GOT3 (cell line): ENCODE data around the gene ARL8A.
"Not testable (repeated sequence)": the region's sequence is repeated elsewhere in the genome, so short reads cannot be mapped to it uniquely, and the experiment has no call there.

ENCODE experiments used
- DNase-seq: peaks from one replicate; lab custom pipeline; 2025; ENCODE audit warnings: mixed read lengths; lab: John Stamatoyannopoulos, UW

Gene ARL8A

GRCh38 chr1:202173993-202174392 is 29.5 kb upstream of the ARL8A start:
- no peak for DNase-seq

DNA sequence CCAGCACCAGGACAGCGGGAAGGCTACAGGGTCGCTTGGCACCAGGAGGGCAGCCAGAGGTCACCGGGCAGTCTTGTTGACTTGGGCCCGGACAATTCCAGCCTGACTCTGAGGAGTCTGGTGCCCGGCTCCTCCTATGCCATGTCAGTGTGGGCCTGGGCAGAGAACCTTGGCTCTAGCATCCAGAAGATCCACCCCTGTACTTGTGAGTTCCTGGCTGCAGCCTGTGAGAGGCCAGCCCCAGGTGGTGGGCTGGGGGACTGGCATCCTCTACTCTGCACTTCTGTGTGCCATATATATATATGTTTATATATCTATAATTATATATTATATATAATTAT is 27.4 kb upstream of the ARL8A start:
- no peak for DNase-seq

DNA sequence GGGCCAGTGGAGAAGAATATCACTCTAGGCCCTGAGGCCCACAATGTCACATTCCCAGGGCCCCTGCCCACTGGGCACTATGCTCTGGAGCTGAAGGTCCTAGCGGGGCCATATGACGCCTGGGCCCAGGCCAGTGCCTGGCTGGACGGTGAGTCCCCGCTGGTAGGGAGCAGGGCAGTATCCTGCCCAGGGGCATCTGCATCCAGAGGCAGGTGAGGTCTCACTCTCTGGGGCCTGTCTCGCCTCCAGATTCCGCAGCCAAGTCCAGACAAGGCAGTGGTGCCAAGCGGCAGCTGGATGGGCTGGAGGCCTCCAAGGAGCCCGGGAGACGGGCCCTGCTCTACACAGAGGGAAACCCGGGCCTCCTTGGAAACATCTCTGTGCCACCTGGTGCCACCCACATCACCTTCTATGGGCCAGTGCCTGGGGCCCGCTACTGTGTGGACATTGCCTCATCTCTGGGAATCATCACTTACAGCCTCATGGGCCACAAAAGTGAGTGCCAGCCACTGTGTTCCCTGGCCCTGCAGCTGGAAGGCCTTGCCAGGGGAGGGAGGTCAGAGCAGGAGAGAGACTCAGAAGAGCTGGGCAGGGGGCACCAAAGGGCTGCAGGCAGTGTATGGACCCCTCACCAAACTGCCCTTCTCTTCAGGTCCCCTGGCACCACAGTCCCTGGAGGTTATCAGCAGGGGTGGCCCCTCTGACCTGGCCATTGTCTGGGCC is 26.9 kb upstream of the ARL8A start:
- DNase-seq: no peak

DNA sequence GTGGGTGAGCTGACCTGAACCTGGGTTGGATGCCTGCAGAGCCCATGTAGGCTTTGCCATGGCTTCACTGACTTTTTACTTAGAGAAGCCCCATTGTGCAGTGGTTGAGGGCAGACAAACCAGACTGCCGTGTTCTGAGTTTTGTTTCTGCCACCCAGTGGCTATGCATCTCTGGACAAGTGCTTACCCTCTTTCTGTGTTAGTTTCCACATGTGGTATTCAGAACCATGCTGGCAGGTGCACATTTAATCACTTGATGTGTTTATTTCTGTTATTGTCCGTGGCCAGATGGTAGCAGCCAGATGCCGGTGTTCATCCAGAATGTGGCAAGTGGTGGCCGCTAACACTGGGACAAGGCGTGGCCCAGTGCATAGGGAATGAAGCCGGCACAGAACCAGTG is 26.2 kb upstream of the ARL8A start:
- DNase-seq: no peak

- no peak for DNase-seq
These were observed 24.3 kb upstream of the ARL8A start for GRCh38 chr1:202168861-202169260.

GRCh38 chr1:202167708-202168415 is 23.3 kb upstream of the ARL8A start:
- no peak for DNase-seq

GRCh38 chr1:202167054-202167453 is 22.5 kb upstream of the ARL8A start:
- not testable (repeated sequence) for DNase-seq

DNA sequence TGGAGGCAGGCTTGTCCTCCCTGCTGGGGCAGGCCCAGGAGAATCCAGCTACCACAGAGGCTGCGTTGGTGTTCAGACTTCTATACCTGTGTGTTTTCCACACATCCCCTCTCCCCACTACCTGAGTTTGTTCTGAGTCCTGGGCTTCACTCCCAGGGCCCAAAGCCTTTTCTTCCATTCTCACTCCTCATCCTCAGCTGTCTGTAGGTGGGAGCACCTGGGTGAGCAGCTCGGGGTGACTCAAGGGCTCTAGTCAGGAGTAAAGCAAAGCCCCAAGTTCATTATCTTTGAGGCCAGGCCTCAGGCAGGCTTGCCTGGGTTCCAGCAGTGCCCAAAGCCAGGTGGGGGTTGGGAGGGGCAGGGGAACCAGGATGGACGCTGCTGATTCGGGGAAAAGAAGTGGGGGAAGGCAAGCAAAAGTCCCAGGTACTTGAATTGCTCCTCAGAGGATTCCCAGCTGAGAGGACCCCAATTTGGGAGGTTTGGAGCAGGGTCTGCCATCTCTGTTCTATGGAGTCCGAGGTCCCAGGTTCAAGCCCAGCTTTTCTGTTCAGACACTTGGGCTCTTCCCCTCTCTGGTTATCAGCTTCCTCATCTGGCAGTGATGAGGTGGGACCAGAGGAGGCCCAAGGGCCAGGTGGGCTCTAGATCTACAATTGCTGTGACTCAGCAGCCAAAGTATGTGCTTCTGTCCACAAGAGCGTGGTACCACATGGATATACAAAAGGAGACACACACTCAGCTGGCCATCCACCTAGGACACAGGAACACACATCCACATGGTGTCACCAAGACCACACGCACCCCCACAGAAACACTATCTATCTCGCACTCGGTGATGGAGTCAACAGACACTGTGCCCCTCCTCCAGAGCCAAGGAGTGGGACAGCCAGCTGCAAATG is 21.7 kb upstream of the ARL8A start:
- no peak for DNase-seq

DNA sequence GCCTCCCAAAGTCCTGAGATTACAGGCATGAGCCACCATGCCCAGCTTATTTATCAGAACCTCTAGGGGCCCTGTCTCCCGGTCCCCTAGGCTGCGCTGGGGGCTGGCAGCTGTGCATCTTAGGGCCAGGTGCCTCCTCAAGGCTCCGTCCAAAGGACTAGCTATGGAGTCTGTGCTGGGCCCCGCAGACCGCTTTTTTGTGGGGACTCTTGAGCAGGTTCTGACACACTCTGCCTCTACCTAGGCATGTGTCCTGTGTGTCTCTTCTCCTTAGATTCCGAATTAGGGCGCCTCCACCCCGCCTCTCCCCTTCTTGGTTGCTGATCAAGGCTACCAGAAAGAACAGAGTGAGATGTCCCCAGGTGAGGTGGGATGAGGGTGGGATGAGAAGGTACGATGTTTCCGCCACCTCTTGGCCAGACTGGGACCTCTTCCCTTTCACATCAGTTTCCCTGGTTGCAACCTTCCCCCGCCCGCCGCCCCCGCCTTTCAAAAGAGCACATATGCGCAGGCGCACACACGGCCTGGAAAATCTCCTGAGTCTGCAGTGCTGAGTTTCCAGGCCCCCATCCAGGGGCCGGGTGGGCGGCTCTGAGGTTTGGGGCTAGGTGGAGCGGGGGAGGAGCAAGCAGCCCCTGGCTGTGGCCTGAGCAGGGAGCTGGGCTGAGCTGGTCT is 20.9 kb upstream of the ARL8A start:
- DNase-seq: no peak

DNA sequence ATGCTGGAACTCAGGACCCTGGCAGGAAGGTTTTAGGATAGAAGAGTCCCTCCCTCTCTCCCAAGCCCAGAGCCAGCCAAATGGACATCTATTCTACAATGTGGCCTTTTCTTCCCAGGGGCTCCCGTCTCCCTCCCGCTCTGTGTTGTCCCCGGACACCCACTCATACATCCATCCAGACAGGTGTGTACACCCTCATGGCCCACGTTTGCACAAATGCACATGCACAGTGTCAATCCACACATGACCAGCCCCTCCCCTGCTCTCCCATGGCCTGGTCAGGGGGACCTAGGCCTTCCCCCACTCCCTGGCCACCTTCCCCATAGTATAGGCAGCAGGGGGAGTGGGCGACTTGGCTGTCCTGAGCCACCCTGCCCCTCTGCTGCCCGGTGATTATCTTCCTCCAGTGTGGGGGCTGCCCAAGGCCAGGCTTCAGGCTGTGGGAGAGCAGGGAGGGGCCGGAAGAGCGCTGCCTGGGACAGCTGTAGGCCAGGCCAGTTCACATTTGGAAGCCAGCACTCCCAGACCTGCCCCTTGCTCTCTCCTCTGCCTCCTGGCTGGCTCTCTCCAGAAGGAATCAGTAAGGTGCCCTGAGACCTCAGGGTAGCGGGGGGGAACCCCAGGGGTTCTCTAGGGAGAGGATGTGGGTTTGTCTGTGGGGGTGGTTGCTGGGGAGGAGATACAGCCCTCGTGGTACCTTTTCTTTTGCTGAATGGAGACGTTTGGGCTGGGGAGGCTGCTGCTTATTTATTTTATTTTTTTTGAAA is 19.9 kb upstream of the ARL8A start:
- no peak for DNase-seq

- DNase-seq: no peak
These were observed 19.0 kb upstream of the ARL8A start for GRCh38 chr1:202163281-202164270.

GRCh38 chr1:202162418-202163280 is 18.1 kb upstream of the ARL8A start:
- no peak for DNase-seq

DNA sequence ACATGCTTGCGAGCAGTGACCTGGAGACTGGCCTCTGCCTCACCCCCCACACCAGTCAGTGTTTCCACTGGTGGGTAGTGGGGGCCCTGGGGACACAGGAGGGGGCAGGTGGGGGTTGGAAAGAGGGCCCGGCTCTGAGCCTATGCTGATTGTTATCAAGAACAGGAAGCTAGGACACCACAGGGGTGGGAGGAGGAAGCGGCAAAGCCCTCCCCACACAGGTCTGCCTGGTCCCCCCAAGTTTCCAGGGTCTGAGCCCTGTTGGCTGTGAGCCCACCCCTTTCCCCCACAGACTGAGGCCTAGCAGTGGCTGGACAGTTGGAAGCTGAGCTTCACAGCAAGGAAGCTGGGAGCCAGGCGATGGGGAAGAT is 17.5 kb upstream of the ARL8A start:
- no peak for DNase-seq

GRCh38 chr1:202161151-202162046 is 16.9 kb upstream of the ARL8A start:
- DNase-seq: no peak

DNA sequence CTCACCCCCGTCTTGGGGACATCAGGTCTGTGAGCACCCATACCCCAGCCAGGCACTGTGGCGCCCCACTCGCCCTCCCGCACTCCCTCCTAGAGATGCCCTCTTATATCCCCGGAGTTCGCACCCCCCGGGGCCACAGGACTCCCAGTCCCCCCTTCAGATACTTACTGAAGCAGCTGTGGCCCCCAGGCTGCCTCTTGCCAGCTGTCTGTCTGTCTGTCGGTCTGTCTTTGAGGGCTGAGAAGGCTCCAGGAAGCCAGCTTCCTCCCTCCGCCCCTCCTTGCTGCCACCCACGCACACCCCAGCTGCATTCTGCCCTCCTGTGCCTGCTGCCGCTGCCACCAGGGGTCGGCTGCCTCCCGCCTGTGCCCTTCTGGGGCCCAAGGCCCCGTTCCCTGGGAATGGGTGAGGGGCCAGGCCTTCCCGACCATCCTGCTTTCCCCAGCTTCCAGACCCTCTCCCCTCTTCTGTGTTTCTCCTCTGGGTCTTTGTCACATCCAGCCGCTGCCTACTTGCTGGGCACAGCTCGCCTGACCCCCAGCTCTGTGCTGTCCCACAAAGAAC is 15.9 kb upstream of the ARL8A start, which contains the start of gene PTPN7:
Gene PTPN7 (minus strand): TSS at position 226 of the 564 bp plus-strand sequence. CDS start 1,200 bp downstream, outside the sequence.
- no peak for DNase-seq

GRCh38 chr1:202159534-202160371 is 15.2 kb upstream of the ARL8A start:
- no peak for DNase-seq
